Stimulated activated CD8-positive, alpha-beta memory T cell treated with anti-CD3 and anti-CD28 coated beads, Interleukin-4, amount 100 ng/mL, for 1 hour (primary cell): ENCODE data around the gene DIP2C.
"Not testable (repeated sequence)": the region's sequence is repeated elsewhere in the genome, so short reads cannot be mapped to it uniquely, and the experiment has no call there.

Experiments
- DNase-seq, 2 donors: peaks; one replicate each; pipeline ENCODE4 v3.0.0-alpha.2; 2020; ENCODE audit warnings: low read depth in 2 of 2, low spot score in 1 of 2

DIP2C gene

DNA sequence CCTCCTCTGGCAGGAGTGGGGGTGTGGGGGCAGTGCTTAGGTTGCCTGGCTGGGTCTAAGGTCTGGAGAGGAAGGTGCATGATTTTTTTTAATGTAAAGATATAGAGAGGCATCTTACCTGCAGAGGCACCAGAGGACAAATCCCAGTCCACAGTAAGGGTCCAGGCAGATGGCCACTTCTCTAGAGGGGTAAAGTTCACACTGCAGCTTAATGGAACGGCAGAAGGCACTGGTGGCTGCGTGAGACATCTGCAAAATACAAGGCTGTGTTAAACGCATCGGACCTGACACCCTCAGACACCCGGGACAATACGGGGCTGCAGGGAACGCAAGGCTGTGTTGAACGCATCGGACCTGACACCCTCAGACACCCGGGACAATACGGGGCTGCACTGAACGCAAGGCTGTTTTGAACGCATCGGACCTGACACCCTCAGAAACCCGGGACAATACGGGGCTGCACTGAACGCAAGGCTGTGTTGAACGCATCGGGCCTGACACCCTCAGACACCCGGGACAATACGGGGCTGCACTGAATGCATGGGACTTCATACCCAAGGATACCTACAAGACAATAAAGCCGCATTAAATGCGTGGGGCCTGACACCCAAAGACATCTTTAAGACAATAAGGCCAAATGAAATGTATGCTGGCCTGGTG, 348.3 kb downstream of the DIP2C start:
- DNase-seq = no peak

DNA sequence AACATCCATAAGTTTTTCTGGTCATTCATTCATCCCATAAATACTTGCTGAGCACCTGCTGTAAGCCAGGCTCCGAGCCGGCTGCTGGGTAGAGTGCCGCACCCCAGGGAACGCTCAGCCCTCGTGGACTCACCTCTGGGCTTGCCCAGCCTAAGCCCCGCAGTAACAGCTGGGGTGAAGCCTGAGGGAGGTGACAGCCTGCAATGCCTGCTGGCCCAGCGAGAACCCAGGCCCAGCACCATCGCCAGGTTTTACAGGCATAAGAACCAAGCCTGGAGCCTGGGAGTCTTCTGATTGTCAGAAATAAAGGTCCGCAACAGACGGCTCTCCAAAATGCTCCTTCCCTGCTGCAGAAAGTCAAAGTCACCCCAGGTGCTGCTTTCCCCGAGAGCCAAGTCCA, 348.8 kb downstream of the DIP2C start:
- DNase-seq = no peak

DNA sequence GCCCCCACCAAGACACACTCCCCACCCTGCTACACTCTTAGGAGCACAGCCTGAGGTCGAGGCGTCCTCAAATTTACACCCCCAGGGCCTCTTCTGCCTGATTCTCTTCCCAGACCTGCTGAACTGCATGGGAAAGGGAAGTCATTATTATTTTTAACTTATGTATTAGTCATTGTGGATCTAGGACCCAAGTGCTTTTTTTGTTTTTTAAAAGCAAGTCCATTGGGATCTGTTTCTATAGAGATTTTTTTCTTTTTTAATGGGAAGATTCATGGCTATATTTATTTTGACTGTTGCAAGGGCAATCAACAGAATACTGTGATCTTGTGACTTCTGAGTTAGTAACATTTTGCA, 350.5 kb downstream of the DIP2C start:
- DNase-seq = no peak

DNA sequence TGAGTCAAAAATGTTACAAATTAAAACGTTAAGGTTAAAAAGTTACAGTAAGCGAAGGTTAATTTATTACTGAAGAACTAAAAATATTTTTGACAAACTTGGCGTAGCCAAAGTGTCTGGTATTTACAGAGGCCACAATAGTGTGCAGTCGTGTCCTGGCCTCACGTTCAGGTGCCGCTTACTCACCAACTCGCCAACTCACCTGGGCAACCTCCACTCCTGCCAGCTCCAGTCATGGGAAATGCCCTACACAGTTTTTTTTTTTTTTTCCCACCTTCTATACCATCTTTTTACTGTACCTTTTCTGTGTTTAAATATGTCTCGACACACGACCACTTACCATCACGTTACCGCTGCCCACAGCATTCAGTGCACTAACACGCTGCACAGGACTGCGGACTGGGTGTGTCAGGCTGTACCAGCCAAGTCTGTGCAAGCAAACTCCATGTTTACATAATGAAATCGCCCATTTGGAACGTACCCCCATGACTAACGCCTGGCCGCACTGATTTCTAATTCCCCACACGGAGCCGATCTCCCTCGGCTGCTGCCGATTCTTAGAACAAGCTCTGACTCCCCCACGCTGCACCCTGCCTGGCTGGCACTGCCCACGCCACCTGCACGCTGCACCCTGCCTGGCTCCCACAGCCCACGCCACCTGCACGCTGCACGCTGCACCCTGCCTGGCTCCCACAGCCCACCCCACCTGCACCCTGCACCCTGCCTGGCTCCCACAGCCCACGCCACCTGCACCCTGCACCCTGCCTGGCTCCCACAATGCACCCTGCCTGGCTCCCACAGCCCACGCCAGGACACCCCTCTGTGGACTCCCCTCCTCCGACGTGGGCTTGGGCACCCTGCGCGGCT, 351.1 kb downstream of the DIP2C start:
- DNase-seq = no peak

DNA sequence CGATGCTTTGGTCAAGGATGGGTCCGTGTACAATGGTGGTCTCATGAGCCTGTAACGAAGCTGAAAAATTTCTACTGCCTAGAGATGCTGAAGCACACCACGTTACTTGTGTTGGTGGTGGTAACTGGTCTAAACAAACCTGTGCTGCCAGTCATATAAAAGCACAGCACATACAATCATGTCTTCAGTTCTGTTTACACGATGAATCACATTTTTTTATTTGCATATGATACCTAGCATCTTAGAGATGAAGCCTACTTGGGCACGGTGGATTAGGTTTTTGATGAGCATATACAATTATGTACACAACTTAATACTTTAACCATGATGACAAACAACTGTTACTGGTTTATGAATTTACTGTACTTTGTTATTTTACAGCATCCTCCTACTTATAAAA, 353.2 kb downstream of the DIP2C start:
- no peak for DNase-seq

DNA sequence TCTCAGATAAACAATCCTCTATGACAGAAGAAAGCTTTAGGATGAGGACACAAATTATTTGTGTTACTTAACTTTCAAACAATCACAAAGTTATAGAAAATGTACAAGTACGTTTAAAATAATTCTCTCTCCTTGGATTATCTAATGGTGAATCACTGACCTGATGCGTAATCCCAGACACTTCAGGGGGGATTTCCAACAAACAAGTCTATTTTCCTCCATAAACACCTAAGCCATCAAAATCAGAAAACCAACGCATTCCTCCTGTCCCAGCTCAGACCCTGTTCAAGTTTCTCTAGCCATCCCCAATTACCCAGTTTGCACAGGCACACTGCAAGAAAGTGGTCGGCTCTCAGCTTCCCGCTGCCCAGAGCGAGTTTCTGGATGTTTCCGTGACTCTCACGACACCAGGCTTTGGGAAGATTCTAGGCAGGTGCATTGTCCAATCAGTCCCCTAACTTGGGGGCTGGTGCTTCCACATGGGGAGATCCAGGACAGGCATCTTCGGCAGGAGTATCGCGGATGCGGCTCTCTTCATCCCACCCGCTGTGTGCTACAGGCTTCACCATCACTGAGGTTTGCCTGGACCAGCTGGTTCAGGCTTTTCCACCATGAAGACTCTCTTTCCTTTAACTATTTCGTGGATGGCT, 354.2 kb downstream of the DIP2C start:
- no peak for DNase-seq

DNA sequence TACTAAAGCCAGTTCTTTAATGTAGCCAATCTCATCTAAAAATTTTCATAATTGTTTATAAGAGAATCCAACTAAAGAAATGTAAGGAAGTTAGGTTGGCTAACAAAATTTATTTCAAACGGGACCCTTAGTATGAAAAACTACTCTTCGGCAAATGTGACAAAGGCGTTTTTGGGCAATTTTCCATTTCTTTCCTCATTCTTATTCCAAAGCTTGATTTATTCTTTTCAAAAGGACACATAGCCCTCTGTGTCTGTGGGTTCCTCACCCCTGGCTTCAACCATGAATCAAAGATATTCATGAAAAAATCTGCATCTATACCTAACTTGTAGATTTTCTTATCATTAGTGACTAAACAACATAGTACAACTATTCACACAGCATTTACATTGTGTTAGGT, 358.3 kb downstream of the DIP2C start:
- no peak for DNase-seq

DNA sequence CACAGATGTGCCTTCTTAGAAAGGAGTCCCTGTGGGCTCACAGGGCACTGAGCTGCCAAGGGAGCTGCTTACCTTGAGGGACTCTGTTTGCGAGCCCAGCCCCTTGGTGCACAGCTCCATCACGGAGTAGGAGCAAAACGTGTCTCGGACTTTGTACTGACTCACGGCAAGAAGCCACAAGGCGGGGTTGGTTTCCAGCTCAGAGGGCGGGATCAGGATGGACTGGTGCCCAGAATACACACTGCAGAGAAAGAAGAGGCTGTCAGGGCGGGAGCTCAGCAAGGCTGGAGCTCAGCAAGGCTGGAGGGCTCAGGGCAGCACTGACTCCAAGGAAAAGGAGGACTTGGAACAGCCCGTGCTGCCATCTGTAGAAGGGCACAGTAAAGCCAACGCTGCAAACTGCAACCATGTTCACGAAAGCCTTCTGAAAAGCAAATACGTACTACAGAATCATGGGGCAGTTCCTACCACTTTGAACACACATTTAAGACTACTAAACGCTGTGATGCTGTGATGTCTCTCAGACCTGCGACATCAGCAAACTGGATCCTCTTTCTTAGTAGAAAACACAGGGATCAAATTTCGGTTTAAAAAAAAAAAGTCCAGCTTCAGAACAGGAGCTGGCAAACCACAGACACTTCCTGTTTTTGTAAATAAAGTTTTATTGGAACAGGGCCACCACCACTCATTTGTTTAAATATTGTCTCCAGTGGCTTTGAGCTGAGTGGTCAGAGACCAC, 359.9 kb downstream of the DIP2C start:
- no peak for DNase-seq

DNA sequence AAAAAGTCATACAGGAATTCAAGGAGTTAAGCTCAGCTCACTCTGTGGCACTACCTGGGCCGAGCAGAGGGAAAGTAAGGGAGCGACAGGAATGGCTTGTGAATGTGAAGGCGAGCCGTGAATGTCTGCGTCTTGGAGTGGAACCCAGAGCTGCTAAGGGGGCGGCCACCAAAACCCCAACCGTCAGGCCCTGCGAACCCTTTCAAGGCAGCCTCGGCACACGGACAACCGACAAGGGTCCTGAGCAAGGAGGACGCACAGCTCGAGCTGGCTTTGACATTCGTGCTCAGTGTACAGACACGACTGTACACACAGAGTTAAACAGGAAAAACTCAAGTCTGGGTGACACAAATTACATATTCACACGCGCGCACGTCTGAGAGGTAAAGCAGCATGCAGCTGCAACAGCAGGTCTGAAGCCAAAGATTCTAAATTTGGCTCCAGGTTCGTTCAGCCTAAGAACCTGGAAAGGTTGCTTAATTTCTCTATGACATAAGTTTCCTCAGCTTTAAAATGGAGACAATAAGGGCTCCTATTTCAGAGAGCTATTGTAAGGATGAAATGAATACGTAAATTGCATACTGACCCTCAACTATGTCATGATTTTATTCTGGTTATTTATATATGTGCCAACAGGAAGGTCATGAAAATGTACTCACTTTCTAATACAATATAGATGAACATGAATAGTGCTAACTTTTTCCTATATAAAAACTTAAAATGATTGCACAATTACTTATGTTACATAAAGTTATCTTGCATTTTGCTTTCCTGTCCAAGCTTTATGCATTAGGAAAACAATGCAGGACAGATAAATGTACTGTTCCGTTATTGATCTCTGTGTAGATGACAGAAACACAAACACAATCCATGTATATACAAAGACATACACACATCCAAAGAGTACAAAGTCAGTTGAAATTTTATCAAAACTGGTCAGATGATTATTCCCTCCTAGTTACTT, 361.3 kb downstream of the DIP2C start:
- no peak for DNase-seq

DNA sequence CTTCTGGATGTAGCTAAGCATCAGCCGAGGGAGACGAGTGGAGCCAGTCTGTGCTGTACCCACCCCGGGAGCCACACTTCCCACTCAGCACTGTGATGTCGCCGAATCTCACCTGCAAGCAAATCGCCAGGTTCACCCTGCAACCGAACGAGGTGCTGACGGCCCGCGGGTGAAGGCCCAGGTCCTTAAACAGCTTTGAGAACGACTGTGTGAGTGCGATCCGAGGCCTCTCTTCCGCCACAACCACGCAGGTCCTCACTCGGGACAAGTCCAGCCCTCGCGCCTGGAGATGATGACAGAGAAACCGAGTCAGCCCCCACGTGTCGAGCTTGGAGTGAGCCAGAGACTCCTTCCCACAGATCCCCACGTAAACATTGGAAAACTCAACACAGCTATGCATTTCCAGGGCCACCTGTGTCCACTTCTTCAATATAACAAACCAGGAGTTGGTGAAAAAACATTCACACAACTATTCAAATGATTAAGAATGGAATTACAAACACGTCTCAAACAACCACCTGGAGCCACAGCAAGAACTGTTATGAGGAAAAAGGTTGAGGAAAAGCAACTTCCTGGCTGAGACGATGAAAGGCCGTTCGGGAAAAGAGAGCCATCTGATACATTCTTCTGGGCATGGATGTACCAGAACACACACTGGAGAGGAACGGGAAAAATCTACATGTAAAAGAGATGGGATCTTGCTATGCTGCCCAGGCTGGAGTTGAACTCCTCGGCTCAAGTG, 362.4 kb downstream of the DIP2C start:
- no peak for DNase-seq

DNA sequence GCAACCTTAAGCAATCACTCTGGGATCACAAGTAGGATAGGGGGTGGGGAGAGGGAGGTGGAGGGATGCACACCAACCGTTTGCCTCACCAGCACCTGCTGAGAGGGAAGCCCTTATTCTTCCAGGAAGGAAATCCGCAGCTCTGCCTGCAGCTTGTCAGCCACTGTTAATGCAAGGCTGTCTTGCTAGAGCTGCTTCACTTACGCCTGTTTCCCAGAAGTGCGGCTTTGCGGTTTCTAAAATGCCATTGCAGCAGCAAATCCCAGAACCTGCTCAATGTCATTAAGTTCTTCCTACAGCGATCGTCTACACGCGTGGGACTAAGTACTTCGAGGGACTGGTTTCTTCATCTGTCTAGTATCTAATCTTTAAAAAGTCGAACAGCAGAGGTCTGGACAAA, 363.1 kb downstream of the DIP2C start:
- no peak for DNase-seq

DNA sequence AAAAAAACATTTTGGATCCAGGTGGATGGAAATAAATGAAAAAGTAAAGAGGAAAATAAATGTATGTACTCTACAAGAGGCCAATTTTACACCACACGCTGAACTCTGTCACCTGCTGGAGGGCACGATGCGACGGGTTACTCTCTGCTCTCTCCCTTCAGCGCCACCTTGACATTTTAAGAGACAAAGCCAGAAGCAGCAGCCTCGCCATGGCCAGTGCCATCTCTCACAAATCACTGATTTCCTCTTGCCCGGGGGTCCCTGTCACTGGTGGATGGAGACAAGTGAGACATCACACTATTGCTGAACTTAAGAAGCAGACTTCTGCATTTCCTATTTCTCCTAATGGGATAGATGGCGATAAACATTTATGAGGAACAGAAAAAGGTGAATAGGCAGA, 364.2 kb downstream of the DIP2C start:
- DNase-seq = no peak

DNA sequence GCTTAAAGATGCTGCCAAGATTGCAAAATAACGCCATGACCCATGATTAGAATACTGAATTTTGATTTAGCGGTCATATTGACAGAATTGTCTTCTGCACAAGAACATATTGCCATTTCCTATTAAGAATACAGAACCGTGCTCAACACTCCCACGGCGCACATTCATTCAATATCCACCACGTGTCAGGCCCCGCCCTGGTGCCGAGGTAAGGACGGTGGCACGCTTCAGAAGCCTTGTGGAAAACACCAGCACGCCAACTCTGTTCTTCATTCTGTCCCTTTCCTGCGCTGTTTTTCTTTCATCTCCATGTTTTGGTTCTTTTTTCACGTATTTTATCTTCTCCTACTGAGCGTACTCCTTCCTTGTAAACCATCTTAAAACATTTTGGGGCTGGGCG, 364.9 kb downstream of the DIP2C start:
- DNase-seq = no peak

DNA sequence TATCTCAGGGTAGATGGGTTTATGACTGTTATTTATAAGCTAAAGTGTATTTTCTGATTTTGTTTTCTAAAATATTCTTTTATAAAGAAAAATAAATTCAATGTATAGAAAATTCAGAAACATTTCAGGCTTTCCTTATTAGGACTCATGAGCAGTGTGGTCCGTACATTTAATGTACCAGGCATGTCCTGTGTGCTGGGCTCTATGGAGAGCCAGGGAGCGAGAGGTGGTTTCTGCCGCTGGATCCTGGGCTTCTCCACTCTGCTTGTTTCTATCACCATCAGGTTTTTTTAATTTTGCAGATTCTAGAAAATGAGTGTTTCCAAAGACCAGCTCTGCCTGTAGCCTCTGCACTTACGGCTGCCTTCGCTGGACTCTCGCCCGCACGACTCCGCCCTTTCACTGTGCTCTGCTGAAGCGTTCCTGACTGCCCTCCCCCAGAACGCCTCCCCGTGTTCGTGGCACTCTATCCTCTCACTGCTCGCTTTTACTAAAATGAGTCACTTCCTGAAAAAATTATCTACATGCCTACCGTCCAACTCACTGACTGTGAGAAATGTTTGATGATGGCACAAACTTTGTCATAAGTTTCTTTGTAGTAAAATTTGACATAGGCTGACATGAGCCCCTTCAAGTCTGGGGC, 365.7 kb downstream of the DIP2C start:
- DNase-seq = no peak

DNA sequence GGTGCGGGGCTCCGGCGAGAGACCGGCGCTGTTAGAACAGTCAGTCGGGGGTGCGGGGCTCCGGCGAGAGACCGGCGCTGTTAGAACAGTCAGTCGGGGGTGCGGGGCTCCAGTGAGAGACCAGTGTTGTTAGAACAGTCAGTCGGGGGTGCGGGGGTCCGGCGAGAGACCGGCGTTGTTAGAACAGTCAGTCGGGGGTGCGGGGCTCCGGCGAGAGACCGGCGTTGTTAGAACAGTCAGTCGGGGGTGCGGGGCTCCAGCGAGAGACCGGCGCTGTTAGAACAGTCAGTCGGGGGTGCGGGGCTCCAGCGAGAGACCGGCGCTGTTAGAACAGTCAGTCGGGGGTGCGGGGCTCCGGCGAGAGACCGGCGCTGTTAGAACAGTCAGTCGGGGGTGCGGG, 366.4 kb downstream of the DIP2C start:
- not testable (repeated sequence) for DNase-seq

DNA sequence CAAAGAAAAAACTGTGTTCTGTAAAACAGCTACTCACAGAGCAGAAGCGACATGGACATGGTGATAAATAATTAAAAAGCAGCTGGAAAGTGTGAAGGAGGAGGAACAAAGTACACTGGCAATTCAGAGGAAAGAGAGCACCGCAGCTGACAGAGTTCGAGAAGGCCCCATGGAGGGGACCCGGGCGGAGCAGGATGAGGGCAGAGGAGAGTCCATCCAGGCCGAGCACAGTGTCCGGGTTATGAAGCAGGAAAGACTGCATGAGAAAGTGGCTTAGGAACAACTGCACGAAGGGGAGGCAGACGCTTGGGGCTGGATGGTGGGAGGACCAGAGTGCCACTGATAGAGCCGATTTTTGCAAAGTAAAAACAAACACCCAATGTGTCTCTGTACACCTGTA, 368.7 kb downstream of the DIP2C start:
- no peak for DNase-seq

DNA sequence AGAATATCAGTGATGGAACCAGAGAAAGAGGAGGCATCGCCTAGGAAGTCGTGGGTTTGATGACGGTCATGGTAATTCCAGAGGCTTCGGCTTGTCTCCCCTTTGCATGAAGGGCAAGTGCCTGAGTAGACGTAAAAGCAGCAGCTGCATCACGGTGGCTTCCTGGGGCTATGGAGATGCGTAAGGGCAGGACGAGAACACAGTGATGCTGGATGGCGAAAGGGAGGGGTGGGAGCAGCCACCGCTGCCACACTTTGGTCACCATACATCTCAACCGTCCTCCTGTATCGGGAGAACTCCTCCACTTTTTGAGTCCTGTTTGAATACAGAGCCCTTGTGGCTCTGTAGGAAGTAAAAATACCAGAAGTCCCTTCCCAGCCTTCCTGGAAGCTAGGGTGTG, 371.5 kb downstream of the DIP2C start:
- DNase-seq = no peak

DNA sequence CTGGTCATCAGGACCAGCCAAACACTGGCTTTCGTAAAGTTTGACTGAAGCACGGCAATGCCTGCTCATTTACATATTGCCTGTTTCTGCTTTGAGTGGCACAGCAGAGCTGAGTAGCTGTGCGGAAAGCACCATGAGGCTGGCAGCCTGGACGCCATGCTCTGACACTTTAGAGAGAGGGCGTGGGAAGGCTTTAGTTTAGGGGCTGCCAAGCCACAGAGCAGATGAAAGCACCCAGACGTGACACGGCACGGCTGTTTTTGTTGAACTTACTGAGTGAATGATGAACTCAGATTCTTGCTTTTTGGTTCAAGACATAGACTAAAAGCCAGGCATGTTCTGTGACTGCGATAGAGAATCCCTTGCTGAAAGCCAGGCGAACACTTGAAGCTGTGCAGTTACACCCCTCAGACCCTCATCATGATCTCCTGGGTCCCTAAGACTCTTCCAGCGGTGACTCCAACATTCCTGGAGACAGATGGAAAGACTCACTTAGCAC, 372.1 kb downstream of the DIP2C start:
- no peak for DNase-seq

DNA sequence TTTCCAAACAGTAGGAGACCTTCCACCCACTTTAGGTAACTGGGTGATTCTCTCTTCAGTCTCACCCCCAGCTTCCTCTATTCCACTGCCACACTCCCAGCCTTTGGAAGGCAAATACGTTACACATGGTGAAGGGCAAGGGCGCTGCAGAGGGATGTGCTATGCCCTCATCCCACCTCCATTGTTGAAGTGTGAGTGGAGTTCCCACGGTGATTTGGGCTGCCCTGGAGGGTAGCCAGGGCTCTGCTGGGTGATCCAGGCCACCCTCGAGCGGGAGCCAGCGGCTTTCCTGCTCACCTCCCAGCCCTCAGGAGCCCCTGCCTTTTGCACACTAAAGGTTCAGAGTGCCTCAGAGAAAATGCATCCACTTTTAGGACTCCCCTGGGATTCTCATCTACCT, 373.1 kb downstream of the DIP2C start:
- DNase-seq = no peak
